ENCODE results near the gene SMG6. TPM values are rescaled to one million over a fixed set of nuclear protein-coding genes. Genes with fewer than 3 reads are reported as not detected.
A peak's percentile ranks its signal among the peaks of the same experiment; 100 is the strongest.
"Not testable (repeated sequence)": the region's sequence is repeated elsewhere in the genome, so short reads cannot be mapped to it uniquely, and the experiment has no call there.

The SMG6 gene
- total and polyA plus RNA-seq, 2 donors (not counting 3 experiments of a cell fraction or from before 2014, with no cell fraction given): 40.1 to 42.2 TPM

GRCh38 chr17:2266045-2266864 is 37.3 kb downstream of the SMG6 start:
- dilution Hi-C loops (cut with MboI; ENCODE audit: extremely low pct_ligation_motif_present, low sequenced_read_pairs) (no loop called here), intact Hi-C loops (cut with micrococcal nuclease) (no loop called here)
- H3K4me1 ChIP-seq (ENCODE audit: control insufficient read depth, extremely low read depth, insufficient read depth, low read length): no peaks in the 10 kb centered on the region
- no peaks in the 10 kb centered on the region for H3K9me1 ChIP-seq (replicated peaks; ENCODE audit: control insufficient read depth, extremely low read depth, insufficient read depth, low read length)
- H3K27me3 ChIP-seq (ENCODE audit: control insufficient read depth in 2 of 2, insufficient read depth in 2 of 2, low read length in 2 of 2): no peaks in the 10 kb centered on the region
- H2AFZ ChIP-seq (ENCODE audit: low read depth, low read length): no peak overlapping the region
- TF ChIP-seq POLR2AphosphoS5 (IDR thresholded peaks at IDR 0.05; ENCODE audit: insufficient read depth, low read depth, low read length): no peak
- TF ChIP-seq MYC (IDR thresholded peaks at IDR 0.05; ENCODE audit: low read depth, low read length): no peak
- CTCF ChIA-PET: interaction anchor here (0.6 to 1.9 kb wide), 6 partner anchors 12 to 237 kb away, joined by 3 to 11 read pairs (median 3); partner anchors contain the start of gene HIC1
- no peak overlapping the region for H3K9ac ChIP-seq (replicated peaks; ENCODE audit: extremely low read depth, insufficient read depth, low read length)
- no peak overlapping the region for H3K27ac ChIP-seq (ENCODE audit: insufficient read depth, low read depth, low read length)
- FAIRE-seq: no peak
- H4K20me1 ChIP-seq (replicated peaks; ENCODE audit: control insufficient read depth, extremely low read depth, insufficient read depth, low read length): no peaks in the 10 kb centered on the region
- no peak overlapping the region for H3K4me2 ChIP-seq (ENCODE audit: insufficient read depth, low read length)
- POLR2A ChIA-PET: no interaction called here
- no peaks in the 10 kb centered on the region for H3K9me3 ChIP-seq (replicated peaks; ENCODE audit: control insufficient read depth, insufficient read depth, low read length)
- DNase-seq (ENCODE audit: low read depth, low spot score): peak; percentile 49
- no TSS peak for BruUV-seq (replicated peaks)
- H3K36me3 ChIP-seq (ENCODE audit: control insufficient read depth in 2 of 2, extremely low read depth in 1 of 2, insufficient read depth in 2 of 2, low read length in 2 of 2): peaks cover 0 to 3% of the 10 kb centered on the region in 2 experiments
- no peak overlapping the region for H3K4me3 ChIP-seq (replicated peaks in 1 of 3; ENCODE audit: insufficient read depth in 1 of 3, low read depth in 1 of 3, low read length in 3 of 3)
- H3K79me2 ChIP-seq (ENCODE audit: control insufficient read depth, insufficient read depth, low read length): peaks cover 2% of the 10 kb centered on the region

GRCh38 chr17:2265166-2265565 is 38.4 kb downstream of the SMG6 start:
- H4K20me1 ChIP-seq (replicated peaks; ENCODE audit: control insufficient read depth, extremely low read depth, insufficient read depth, low read length); H3K9ac ChIP-seq (replicated peaks; ENCODE audit: extremely low read depth, insufficient read depth, low read length); H3K9me3 ChIP-seq (replicated peaks; ENCODE audit: control insufficient read depth, insufficient read depth, low read length); H3K27ac ChIP-seq (ENCODE audit: insufficient read depth, low read depth, low read length); FAIRE-seq; H3K9me1 ChIP-seq (replicated peaks; ENCODE audit: control insufficient read depth, extremely low read depth, insufficient read depth, low read length); DNase-seq (ENCODE audit: low read depth, low spot score); intact Hi-C loops (cut with micrococcal nuclease); BruUV-seq (replicated peaks); H3K4me2 ChIP-seq (ENCODE audit: insufficient read depth, low read length); dilution Hi-C loops (cut with MboI; ENCODE audit: extremely low pct_ligation_motif_present, low sequenced_read_pairs); H2AFZ ChIP-seq (ENCODE audit: low read depth, low read length); H3K4me3 ChIP-seq (replicated peaks in 1 of 3; ENCODE audit: insufficient read depth in 1 of 3, low read depth in 1 of 3, low read length in 3 of 3); H3K79me2 ChIP-seq (ENCODE audit: control insufficient read depth, insufficient read depth, low read length); H3K4me1 ChIP-seq (ENCODE audit: control insufficient read depth, extremely low read depth, insufficient read depth, low read length); H3K36me3 ChIP-seq (ENCODE audit: control insufficient read depth in 2 of 2, extremely low read depth in 1 of 2, insufficient read depth in 2 of 2, low read length in 2 of 2); POLR2A ChIA-PET; H3K27me3 ChIP-seq (ENCODE audit: control insufficient read depth in 2 of 2, insufficient read depth in 2 of 2, low read length in 2 of 2): not testable (repeated sequence)
- CTCF ChIA-PET: interaction anchor here (1.1 to 1.8 kb wide), 4 partner anchors 11 to 214 kb away, joined by 3 to 11 read pairs (median 4); partner anchors contain the start of gene HIC1
